IPS-18c (cell line): ENCODE measurements around the gene AKAP1.

Source experiments
- H3K4me3 ChIP-seq: 2 replicates; pipeline ENCODE4 v1.7.0; 2013; ENCODE audit warnings: low read depth, mild to moderate bottlenecking, low read length, moderate library complexity; ENCODE audit not compliant: insufficient read depth
- H3K9me3 ChIP-seq: one replicate; pipeline ENCODE4 v1.6.1; 2013; ENCODE audit warnings: mild to moderate bottlenecking, low read length, moderate library complexity; ENCODE audit not compliant: control insufficient read depth, insufficient read depth

The AKAP1 gene

DNA sequence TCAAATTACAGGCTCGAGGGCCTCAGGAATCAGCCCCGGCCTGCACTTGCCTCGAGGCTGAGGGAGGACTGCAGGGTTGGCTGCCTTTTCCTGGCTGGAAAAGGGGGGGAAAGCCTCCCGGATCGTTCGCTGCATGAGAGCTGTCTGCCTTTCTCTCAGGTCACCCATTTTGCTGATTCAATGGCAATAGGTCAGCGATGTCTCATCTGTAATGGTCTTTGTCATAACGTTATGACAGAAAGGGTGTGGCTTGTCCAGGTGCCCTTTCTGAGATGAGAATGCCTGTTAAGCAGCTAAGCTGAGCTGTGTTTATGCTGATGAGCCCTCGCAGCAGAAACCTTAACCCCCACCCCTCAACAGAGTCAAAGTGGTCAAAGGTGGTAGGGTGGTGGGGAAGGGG, 81.8 kb downstream of the AKAP1 start:
- no peaks in the 10 kb centered on the region for H3K9me3 ChIP-seq
- H3K4me3 ChIP-seq, result no peak overlapping the region

DNA sequence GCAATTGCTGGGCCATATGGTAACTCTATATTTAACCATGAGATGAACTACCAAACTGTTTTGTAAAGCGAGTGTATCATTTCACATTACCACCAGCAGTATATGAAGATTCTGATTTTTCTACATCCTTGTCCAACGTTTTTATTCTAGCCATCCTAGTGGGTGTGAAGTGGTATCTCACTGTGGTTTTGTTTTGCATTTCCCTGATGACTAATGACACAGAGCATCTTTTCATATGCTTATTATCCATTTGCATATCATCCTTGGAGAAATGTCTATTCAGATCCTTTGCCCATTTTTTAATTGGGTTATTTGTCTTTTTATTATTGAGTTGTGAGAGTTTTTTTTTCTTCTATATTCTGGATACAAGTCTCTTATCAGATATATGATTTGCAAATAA, 83.6 kb downstream of the AKAP1 start:
- Histone ChIP-seq H3K9me3 (no peaks in the 10 kb centered on the region), H3K4me3 (no peak overlapping the region)

DNA sequence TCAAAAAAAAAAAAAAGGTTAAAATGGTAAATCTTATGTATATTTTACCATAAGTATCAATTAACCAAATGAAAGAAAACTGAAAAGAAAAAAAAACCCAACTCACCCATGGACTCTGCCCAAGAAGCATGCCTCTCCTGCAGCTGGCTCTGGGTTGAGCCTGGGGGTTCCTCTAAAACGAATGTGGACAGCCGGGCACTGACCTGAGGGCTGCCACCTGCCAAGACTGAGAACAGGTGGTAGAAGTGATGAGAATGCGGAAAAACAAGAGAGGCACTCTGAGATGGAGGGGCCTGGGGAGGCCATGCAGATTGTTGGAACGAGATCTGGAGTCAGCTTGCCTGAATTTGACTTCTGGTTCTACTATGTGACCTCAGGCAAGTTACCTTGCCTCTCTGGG, 85.8 kb downstream of the AKAP1 start:
- no peaks in the 10 kb centered on the region for H3K9me3 ChIP-seq
- no peak overlapping the region for H3K4me3 ChIP-seq
